Activated T-cell treated with anti-CD3 and anti-CD28 coated beads for 48 hours (primary cell): ENCODE data around the gene FHIP2A.

ENCODE experiments used
- DNase-seq: peaks from one replicate; pipeline ENCODE4 v3.0.0-alpha.2; 2020; ENCODE audit warnings: low read depth

FHIP2A gene

DNA sequence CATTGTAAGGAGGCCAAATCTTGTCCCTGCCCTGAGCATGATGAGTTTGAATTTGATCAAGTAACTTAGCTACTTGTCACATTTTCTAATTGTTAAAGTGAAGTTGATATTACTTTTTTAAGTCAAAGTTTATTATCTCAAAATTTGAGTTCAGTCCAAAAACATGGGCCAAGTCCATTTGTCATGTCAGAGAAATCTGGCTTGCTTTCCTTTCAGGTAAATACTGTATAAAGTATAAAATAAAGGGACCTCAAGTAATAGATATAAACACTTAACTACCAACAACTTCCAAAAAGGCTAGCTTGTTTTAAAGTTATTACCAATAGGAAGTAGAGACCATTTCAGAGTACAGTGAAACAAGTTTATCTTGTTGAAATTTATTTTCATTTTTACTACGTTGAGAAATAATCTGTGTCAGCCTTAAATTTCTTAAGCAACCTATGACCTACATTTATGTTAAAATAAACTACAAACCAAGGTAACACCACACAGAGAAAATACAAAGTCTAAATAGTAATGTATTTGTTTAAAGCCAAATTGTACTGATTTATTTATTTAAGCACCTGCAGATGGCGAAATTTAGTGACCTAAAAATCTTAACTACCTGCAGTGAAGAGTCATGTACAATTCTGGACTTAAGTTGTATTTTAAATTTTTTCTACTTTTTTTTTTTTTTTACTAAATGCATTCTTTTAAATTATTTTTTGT is 36.5 kb downstream of the FHIP2A start:
- DNase-seq, result no peak

DNA sequence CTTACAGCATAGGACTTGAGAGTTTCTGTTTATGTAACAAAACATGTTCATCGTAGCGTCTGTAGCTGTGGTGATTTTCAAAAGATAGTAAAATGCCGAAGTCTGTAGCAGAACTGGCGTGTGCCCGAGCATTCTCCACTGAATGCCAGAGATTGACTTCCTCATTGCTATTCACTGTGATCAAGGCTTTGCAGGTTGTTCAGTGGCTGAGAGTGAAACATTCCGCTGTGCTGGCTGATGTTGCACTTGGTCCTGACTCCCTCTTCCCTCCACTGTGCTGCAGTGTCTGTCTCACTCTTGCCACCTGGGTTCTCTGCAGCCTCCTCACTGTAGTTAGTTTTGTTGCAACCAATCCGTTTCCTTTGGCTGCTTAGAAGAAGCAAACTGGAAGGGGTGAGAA is 37.6 kb downstream of the FHIP2A start:
- no peak for DNase-seq

DNA sequence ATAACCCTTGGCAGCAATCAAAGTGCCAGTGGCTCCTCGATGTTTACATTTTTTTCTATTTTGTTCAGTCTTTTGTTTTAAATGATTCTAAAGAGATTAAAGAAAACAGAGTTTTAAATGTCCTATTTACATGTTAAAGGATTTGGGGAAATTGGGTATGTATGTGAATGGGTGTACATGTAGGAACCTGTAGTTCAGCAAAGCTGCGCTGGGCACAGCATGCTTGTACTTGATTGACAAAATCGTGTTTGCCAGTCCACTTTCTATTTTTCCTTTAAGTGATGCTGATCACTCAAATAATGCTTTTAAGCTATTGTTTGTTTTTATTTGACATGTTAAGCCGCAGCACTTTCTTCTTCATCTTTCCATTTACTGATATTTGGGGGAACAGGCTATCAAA is 40.9 kb downstream of the FHIP2A start:
- no peak for DNase-seq

DNA sequence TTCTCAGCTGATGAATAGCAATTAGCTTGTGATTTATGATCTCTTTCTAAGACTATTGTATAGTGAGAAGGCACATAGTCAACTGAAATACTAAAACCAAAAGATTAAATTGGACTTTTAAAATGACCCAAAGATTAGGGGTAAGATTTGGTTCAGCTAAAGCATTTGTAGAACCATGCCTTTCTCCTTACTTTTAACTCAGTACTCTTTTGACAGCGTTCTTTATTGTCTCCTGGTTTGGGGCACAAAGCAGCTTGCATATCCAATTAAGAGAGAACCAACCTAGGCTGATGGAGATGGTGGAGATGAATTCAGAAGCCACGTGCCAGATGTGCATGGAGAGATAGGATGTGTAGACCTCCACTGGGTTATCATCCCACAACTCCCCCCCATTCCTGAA is 45.8 kb downstream of the FHIP2A start:
- no peak for DNase-seq

DNA sequence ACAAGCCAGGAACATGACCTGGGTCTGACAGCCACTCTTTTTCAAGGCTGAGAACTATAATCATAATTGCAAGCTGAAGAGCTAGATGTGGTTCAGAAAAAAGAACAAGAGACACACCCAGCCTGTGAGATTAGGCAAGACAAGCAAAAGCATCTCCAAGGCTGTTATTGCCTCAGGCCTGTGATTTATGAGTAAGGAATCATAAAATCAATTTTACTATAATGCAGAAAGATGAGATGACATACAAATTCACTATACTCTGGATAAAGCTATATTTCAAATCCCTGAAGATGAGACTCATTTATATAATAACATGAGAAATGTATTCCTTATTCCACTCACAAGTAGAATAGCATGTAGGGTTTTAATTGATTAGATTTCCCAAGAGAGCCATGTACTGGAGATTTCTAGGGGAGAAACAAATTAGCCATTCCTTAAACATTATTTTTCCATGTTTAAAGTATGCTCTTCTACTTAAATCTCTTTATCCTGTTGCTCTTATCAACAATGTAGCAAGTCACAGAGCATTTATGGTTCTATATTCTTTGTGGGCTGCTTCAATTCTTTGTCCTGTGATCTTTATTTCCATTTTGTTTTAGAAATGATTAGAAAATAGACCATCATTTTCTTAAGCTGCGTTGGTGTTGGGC is 47.4 kb downstream of the FHIP2A start:
- no peak for DNase-seq

DNA sequence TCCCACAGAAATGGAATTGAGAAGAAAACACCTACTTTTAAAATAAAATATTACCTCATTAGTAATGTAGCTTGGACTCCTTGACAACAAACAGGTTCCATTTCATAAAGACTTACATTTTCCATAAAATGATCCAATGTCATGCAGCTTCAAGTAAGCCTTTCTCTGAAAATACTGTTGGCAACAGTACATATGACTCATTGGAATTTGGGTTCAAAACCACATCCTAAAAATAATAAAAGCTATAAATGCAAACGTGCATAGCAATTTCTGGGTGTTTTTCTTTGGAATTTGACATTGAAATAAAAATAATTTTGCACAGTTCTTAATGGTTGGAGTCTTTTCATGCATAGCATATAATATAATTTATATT is 47.9 kb downstream of the FHIP2A start:
- DNase-seq, result no peak

DNA sequence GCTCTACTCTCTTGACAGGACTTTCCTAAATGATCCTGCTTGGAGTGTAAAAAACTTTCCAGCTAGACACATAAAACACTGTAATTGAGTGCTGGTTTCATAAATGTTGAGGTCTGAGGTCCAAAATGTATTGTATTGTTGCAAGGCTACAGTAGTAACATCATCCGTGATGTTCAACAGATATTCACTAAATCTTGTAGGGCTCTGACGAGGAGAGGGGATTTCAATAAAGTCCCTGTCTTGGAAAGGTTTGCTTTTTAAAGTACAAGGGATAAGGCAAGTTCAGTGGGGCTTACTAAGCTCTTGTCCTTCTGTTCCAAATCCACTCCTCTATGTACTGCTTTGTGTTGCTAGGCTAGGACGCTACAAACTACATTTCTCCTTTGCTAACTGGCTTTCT is 48.9 kb downstream of the FHIP2A start:
- no peak for DNase-seq

DNA sequence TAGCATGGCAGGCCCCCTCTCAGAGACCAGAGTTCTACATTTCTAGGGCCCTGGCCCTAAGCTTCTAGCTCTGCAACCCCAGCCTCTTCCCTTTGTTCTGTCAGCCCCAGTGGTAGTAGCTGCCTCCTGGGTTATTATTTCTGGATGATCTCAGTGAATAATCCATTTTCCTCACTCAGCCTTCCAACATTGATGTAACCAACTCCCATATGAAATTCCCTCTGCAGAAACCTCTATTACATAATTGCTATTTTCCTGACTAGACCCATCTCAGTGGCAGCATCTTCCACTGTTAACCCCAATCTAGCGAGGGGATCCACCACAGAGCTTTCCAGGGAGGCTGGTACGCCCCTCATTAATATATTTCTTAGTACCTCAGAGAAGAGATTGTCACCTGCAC is 49.8 kb downstream of the FHIP2A start:
- no peak for DNase-seq
